ENCODE data around the gene CSGALNACT2. TPM values are rescaled to one million over a fixed set of nuclear protein-coding genes. Genes with fewer than 3 reads are reported as not detected.

The CSGALNACT2 gene
- total and polyA plus RNA-seq, 2 of the 13 experiments (the other 11 are each of a cell fraction or from before 2014, with no cell fraction given): 3.3 to 7.1 TPM

- TF ChIP-seq ZNF609 (CRISPR knock-in tag; IDR thresholded peaks at IDR 0.05; ENCODE audit: borderline replicate concordance) (no peak), ZNF775 (CRISPR knock-in tag; IDR thresholded peaks at IDR 0.05; ENCODE audit: borderline replicate concordance) (no peak), ZSCAN5A (CRISPR knock-in tag; IDR thresholded peaks at IDR 0.05; ENCODE audit: borderline replicate concordance) (no peak), ZNF878 (CRISPR knock-in tag; IDR thresholded peaks at IDR 0.05) (no peak), MTF2 (CRISPR knock-in tag; IDR thresholded peaks at IDR 0.05; ENCODE audit: borderline replicate concordance) (no peak), PBX3 (CRISPR knock-in tag; IDR thresholded peaks at IDR 0.05; ENCODE audit: borderline replicate concordance) (no peak)
- in situ Hi-C loops (cut with HindIII; ENCODE audit: extremely low pct_ligation_motif_present, low pct_unique_long_range_greater_than_20kb) (no loop called here), intact Hi-C loops (cut with micrococcal nuclease; ENCODE audit: unreplicated experiment) (no loop called here)
- DNase-seq (ENCODE audit: low spot score) (no peak), FAIRE-seq (no peak), ATAC-seq (no peak)
- no peak overlapping the region for H3K4me2 ChIP-seq (ENCODE audit: low read depth, low read length)
- H3K9ac ChIP-seq (ENCODE audit: insufficient read depth, low read depth, low read length): no peak overlapping the region
- H3K4me1 ChIP-seq (ENCODE audit: insufficient read depth, low read length): peaks cover 29% of the 10 kb centered on the region
- BruUV-seq (replicated peaks): no TSS peak
- H3K36me3 ChIP-seq (replicated peaks in 1 of 2; ENCODE audit: control insufficient read depth in 1 of 2, insufficient read depth in 2 of 2, low read length in 2 of 2): no peaks in the 10 kb centered on the region
- POLR2A ChIA-PET: no interaction called here
- CTCF ChIA-PET (ENCODE audit: low intra/inter-chr PET ratio, low total read pairs): no interaction called here
- H3K9me3 ChIP-seq (ENCODE audit: low read length): no peaks in the 10 kb centered on the region
- H4K20me1 ChIP-seq (ENCODE audit: insufficient read depth, low read length): no peaks in the 10 kb centered on the region
- H3K79me2 ChIP-seq (ENCODE audit: insufficient read depth, low read length): peaks cover 13% of the 10 kb centered on the region
- H2AFZ ChIP-seq (ENCODE audit: low read length): no peak overlapping the region
- H3K27ac ChIP-seq (ENCODE audit: extremely low read length, insufficient read depth, low read length): no peak overlapping the region
- 76% methylated on average over 2 of the region's 2 CpGs for WGBS (ENCODE audit: low lambda C conversion rate)
- H3K27me3 ChIP-seq (ENCODE audit: control insufficient read depth in 1 of 2, insufficient read depth in 2 of 2, low read length in 2 of 2): peaks cover 0 to 7% of the 10 kb centered on the region in 2 experiments; a peak in 4 of 5 replicates
- no peak overlapping the region for H3K4me3 ChIP-seq (replicated peaks in 1 of 3; ENCODE audit: insufficient read depth in 1 of 3, low read depth in 2 of 3, low read length in 3 of 3)
These were observed 2.6 kb upstream of the CSGALNACT2 start for GRCh38 chr10:43135656-43136055.

All from HepG2 (cell line).